NCI-H1105 (cell line): ENCODE results near the gene CDH23.

Experiments
- DNase-seq: peaks from one replicate; lab custom pipeline; 2025; lab: John Stamatoyannopoulos, UW

Gene CDH23

DNA sequence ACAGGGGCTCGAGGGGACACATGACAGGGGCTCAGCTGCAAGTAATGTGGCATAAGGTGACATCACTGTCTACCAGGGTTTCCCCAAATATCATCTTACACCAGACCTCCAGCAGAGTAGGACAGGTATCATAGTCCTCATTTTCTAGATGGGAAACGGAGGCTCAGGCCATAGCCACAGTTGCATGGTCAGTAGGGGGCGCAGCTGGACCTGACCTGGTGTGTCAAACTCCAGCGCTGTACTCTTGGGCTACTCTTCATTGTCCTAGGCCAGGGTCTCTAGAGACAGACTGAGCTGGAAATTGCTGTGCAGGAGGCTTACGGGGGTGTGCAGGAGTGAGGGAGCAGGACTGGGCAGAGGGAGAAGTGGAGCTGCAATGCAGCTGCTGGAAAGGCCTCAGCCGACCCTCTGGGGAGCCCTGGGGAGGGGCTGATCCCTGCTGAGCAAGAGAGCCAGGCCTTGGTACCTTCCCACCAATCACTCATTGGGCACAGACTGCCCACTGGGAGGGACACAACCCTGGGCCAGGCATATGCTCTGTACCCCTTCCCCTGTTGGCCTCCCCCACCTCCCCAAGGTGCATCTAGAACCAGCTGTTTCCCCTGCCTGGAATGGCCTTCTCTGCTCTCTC lies 89.9 kb downstream of the CDH23 start:
- DNase-seq = no peak

DNA sequence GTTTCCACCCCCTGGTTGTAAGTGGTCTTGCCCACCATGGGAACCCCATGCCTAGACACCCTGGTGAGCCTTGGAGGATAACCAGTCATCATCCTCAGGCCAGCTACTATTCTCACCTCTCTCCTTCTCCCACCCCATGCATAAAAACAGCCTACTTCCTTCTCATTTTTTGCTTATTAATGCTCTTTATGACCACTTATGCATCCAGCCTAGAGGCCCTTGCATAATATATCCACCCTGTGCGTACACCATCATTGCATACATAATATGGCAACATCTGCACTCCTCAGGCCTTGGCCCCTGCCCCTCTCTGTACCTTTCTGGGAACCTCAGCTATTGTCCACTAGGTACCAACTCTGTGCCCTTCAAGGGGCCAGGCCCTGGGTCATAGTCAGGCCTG lies 91.0 kb downstream of the CDH23 start:
- no peak for DNase-seq

DNA sequence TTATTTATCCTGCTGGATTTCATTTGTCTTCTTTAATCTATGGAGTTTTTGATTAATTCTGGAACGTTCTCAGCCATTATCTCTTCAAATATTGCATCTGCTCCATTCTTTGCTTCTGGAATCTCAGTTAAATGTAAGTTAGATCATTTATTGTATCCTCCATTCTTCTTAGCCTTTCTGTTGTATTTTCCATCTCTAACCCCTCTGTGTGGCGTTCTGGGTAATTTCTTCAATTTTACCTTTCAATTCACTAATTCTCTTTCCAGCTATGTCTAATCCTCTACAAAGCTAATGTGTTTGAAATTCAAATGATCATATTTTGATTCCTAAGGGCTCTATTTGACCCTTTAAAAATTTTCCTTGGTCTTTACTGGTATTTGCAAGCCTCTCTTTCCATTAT lies 92.4 kb downstream of the CDH23 start:
- no peak for DNase-seq

DNA sequence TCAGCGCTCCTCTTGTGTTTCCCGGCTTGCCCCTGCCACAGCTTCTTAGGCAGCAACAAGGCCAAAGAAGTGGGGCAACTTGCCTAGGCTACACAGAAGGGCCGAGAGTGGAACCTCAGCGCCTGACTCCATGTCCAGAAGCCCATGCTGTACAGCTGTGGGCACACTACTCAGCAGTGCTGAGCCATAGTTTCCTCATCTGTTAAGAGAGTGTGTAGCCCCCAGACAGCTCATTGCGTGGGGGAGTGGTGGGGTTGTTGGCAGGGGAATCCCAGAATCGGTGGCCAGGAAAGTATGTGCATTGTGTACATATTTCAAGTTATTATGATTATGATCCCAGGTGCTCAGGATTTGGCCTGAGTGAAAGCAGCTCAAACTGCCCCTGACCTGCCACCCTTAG lies 96.2 kb downstream of the CDH23 start:
- DNase-seq = no peak

DNA sequence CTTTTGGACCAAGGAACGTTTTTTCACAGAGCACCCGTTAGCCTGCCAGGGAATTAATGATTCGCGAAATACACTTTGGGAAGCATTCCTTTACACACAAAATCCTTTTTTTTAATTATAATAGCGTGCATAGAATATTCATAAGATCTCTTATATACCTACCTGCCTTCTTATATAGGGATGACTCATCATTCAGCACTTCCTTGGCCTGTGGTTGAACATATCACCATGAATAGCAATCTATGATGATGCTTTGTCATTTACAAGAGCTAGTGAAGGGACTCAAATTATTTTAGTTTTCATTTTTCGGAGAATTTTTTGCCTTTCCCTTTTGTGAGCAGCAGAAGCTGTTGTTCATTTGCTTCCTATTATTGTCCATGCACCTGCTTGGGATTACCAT lies 97.0 kb downstream of the CDH23 start:
- DNase-seq = no peak

DNA sequence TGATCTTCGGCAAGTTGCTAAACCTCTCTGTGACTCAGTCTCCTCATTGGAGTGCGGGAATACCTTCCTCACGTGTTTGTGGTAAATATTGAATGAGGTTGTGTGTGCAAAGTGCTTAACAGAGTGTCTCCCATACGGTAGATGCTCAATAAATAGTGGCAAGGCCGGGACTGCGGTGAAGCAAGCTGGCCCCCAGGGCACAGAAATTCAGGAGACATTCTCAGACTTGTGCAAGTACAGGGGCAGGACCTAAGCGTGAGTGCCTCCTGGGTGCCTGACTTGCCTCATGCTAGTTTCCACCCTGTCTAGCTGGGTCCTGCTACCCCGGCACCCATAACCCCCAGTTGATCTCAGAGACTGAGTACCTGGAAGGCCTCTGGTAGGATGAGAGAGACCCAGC lies 97.8 kb downstream of the CDH23 start:
- no peak for DNase-seq

DNA sequence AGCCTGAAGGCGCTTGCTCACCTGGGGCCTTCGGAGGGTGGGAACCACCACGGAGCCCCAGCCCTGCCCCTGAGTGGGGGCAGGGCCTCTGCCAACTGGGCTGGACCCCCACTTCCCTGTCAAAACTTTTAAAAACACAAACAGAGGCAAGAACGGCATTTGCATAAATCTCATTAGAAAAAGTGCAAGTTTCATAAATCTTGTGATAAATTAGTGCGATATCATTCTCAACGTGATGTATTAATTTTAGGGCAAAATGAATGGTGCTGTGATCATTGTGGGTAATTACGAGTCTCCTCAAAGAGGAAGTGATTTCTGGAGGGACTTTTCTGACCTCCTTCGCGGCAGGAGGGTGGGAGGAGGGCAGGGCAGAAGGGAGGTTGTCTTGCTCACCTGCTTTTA lies 98.3 kb downstream of the CDH23 start:
- DNase-seq = no peak

DNA sequence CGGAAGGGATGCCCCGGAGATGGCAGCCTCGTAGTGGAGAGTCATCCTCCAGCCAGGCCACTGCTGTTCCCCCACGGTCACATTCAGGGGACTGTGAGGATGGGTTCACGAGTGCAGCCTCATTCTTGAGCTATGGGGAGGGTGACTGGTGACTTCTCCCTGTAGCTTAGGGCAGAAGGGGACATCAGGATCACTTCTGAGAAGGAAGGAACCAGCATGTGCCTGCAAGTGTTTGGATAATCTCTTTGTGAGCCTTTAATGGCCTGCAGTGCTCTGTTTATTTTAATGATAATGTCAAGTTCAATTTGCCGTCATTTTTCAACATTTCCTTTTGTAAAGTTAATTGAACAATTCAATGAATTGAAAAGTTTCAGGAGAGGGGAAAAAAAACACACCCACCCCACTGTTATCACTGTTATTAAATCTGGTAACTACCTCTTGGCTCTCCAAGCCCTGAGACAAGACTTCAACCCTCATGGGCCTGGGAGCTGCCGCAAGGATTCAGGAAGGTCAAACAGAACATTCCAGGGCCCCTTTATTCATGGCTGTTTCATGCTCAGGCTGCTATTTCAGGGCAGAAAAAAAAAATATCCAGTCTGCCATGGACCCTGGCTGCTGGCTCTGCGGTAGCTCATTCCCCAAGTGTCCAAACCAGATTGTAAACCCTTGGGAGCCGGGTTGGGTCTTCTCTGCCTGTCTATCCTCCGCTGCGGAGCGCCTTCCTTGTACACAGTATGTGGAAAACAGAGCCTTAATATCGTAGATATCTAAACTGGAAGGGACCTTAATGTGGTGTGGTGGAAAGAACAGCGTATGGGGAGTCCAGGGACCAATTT lies 100.4 kb downstream of the CDH23 start:
- no peak for DNase-seq

DNA sequence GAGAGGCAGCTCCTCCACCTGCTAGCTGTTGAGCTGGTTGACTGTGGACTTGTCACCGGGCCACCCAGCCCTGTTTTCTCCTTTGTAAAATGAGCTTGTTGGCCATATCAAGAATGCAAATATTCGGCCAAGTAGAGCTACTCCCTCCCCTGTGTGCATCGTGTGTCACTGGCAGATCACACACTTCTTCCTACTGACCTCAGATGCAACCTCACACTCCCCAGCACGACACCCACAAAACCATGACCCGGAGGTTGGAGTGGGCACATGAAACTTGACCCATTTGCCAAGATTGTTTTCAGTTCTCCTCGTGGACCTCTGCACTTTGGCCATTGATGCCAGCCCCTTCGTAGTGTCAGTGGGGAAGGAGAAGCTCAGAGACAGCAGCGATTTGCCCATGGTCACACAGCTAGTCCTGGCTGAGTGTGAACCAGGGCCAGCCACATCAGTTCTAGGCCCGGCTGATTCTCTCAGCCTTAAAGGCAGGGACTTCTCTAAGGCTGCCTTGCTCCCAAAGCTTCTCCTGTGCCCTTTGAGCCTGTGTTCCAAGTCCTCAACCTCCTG lies 101.1 kb downstream of the CDH23 start:
- no peak for DNase-seq

DNA sequence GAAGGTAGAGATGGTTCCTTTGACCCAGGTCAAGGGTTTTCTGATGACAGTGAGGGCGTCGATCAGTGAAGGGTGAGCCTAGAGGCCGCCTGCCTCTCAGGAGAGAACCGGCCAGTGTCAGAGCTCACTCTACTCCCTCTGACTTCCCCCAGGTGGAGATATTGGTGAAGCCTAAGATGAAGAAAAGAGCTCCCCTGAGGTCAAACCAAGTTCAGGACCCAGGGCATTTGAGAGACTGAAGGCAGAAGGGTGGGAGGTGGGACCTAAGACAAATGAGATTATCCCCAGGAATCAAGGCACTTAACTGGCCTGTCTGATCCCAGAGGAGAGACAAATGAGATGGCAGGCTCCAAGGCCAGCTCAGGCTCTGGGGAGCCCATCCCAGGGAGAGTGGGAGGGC lies 104.7 kb downstream of the CDH23 start:
- no peak for DNase-seq

DNA sequence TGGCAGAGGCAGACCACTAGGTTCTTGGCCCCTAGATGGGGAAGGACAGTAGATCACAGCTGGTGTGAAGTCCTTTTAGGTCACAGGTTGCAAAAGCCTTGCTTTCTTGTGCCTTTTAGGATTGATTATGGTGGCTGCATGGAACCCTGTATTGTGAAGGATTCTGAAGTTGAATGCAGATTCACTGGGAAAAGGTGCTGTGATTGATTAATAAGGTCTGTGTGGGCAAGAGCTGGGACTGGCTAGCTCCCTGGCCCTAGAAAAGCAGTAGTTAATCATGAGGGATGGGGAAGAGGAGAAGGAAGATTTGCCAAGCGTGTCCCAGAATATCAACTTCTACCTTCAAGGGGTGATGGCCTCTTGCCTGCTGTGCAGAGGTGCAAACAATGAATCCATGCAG lies 105.5 kb downstream of the CDH23 start:
- no peak for DNase-seq

DNA sequence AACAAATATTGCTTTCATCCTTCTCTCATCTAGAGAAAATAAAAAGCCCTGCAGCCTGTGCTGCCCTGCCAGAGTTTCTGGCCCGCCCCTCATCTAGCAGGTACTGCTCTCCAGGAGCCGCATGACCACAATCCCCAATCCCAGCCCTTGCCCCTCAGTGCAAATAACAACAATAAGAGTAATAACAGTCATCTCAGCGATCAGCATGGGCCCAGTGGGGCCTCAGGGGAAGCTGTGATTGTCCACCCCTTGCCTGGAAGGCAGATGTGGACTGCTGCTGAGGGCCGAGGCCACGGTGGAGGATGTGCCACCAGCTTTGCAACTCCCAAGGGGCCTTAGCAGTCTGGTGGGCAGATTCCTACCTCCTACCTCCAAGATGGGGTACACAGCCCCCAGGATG lies 106.1 kb downstream of the CDH23 start:
- no peak for DNase-seq

DNA sequence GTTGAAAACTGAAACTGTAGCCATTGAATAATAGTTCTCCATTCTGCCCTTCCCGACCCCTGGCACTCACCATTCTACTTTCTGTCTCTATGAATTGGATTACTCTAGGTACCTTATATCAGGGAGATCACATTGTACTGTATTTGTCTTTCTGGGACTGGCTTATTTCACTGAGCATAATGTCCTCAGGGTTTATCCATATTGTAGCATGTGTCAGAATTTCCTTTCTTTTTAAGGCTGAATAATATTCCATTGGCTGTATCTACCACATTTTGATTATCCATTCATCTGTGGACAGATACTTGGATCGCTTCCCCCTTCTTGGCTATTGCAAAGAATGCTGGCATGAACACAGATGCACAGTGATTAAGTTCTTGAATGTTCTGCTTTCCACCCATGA lies 107.4 kb downstream of the CDH23 start:
- no peak for DNase-seq

DNA sequence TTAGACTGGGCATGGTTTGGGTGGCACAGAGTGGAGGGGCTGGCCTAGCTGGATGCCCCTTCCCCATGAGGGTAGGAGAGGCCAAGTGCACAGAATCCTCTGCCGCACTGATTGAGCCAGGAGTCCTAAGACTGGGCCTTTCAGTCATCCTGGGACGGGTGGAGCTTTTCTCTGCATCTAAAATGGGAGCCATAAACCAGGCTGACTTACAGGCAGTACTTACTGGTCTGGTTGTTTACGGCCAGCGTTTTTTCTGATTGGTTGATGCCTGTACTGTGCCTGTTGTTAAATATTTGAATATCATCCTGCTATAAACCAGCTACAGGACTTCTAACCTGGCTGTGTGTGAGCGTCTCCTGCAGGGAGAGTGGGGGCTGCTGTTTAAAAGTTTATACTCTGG lies 107.8 kb downstream of the CDH23 start:
- no peak for DNase-seq

DNA sequence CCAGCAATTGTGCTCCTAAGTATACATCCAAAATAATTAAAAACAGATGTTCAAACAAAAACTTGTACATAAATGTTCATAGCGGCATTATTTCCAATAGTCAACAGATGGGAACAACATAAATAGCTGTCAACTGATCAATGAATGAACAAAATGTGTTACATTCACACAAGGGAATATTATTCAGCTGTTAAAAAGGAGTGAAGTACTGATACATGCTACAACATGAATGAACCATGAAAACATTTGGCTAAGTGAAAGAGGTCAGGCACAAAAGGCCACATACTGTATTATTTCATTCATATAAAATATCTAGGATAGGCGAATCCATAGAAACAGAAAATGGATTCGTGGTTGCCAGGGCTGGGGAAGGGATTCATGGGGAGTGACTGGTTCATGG lies 109.1 kb downstream of the CDH23 start:
- DNase-seq = no peak

DNA sequence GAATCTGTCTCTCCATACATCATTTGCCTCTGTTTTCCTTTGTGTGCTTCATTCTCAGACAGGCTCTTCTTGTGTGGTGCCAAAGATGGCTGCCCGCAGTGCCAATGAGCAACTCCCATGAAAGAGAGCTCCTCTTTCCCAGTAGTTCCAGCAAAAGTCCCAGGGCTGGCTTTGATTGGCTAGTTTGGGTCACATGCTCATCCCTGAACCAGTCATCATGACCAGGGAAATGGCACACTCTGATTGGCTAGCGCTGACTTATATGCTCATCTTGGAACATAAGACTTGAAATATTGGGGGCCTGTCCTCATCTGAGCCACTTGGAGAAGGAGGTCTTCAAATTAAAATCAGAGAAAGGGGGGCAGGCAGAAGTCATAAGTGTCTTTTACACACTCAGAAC lies 112.7 kb downstream of the CDH23 start:
- DNase-seq = no peak

DNA sequence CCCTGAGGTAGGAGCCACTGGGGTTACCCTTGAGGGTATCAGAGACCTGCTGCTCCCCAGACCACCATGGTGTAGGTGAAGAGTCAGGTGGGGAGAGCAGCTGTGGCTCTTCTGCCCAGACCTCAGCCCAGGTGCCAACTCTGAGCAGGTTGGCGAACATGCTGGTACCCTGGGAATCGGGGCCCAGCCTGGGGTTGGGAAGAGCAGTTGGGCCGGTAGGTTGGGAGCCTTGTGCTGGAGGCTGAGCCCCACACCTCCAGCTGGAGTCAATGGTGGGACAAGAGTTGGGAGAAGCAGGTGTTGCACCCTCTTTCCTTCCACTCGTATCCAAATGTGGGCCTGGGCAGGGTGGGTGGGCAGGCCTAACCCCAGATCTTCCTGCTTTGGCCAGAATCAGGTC lies 114.5 kb downstream of the CDH23 start:
- DNase-seq = no peak

DNA sequence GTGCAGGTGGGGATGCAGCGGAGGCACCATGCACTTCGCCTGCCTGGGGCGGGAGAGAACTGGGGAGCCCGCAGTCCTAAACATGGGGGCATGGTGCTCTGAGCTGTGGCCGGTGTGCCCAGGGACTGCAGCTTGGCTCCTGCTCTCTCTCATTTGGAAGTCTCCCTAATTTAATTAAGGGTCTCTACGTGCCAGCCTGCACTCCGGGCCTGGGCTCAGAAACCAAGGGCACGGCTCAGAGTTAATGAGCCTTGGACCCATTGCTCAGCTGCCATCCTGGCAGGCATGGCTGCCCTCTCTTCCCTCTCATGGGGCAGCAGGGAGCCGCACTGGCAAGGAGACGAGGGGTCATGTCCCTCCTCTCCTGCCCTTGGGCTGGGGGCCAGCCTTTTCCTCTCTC lies 115.6 kb downstream of the CDH23 start:
- no peak for DNase-seq

DNA sequence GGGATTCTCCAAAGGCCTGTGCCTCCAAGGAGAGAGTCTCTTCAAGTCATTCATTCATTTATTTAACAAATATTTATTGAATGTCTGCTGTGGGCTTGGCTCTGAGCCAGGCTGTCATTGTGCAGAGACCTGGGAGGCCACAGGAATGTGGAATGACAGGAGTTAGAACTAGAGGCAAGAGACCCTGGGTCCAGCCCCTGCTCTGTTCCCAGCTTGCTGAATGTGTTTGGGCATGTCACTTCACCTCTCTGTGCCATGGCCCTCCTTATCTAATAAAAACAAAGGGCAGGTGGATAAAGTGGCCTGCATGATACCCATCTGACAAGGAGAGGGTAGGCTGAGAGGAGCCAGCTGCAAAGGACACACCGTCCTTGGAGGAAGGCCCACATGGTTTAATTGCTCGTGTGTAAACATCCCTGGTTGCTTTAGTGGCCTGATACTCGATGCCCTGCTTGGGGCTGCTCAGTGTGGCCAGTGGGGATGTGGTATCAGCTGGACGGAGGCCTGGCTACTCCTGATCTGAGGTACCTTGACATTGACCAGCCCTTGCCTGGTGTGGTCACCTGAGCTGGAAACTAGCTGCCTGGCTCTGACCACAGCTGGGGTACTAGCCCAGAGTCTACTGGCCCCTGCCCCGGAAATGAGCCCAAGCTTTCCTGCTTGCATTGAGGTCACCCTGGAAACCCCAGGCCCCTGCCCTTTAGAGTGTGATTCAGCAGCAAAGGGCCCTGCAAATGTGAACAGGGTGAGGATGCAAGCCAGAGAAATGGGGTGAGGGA lies 116.2 kb downstream of the CDH23 start:
- DNase-seq = peak; percentile 28

DNA sequence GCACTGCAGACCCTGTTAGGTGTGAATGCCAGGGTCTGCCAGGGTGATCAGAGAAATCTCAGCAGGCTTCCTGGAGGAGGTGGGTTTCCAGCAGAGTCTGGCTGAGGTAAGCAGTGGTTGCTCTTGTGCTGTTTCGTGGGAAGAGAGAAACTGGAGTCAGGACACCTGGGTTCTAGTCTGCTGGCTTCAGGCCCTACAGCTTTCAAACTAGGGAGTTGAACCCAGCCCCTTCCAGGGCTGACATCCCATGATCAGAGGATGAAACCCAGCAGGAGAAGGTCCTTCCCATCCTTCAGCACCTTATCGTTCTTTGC lies 116.8 kb downstream of the CDH23 start:
- DNase-seq = no peak

DNA sequence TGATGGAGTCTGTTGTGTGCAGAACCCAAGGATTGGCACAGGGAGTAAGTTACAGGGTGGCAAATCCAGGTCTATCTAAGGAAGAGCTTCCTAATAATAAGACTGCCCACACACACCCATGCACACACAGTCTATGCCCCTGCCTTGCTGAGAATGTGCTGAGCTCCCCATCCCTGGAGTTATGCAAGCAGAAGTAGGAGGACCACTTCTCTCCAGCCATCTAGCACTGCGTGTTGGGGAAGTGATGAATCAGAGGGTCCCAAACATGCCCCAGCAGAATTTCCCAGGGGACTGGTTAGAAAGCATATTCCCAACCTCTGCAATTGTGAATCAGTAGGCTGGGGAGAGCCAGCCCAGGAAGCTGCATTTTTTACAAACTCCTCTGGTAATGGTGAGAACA lies 117.2 kb downstream of the CDH23 start:
- DNase-seq = no peak

DNA sequence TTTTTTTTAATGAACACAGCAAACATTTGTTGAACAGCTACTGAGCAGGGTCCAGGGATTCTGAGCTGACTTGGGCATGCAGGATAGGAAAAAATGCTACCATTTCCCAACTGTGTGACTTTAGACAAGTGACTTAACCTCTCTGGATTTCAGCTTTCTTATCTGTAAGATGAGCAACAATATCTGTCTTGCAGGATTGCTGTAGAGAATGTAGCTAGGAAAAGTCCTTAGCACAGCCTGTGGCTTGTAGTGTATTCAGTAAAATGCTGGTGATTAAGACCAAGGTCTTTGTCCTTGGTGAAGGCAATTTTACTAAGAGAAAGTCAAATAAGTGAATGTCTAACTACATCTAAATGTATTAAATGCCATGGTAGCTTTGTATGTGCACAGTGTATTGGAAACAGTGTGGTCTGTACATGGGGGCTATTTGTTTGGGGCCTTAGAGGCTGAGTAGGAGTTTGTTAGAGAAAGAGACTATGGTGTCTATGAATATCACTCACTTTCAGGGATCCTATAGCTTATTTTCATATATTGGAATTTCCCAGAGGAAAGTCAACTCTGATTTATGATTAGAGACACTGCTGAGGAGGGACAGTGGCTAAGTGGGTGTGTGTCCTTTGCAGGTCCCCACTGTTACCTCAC lies 118.9 kb downstream of the CDH23 start:
- no peak for DNase-seq

DNA sequence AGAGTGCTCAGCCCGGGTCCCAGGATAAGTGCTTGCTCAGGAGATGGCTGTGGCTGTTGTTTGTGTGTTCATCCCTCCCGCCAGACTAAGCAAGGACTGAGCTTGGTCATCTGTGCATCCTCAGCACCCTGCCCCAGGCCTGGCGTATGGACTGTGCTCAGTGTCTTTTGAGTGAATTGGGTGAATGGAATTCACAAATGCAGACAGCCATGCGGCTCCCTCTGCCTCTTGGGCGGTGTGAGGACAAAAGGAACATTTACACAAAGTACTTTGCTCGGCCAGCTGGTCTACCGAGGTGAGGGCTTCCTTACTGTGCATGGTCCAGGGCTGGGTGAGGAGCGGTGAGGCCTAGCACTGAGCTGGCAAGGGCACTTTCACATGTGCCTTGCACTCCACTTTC lies 120.2 kb downstream of the CDH23 start:
- no peak for DNase-seq
